H1 (cell line): ENCODE results near the gene ERG28. TPM values are rescaled to one million over a fixed set of nuclear protein-coding genes. Genes with fewer than 3 reads are reported as not detected.
A peak's percentile ranks its signal among the peaks of the same experiment; 100 is the strongest.

Experiments
- CTCF ChIA-PET: fragments of 300-600 bp; sonication (Branson Sonifier 250); formaldehyde crosslinking; loops from one replicate; lab custom pipeline; 2021; ENCODE audit not compliant: partially characterized antibody; lab: Charles Lee
- POLR2A ChIA-PET: fragments of 300-600 bp; sonication (Branson Sonifier 250); formaldehyde crosslinking; loops from one replicate; lab custom pipeline; 2021; ENCODE audit warnings: inconsistent platforms; ENCODE audit not compliant: partially characterized antibody; lab: Charles Lee
- DNase-seq, 2 experiments: peaks; one replicate each; pipeline versions ENCODE4 v3.0.0 to v3.0.0-alpha.2; 2010 to 2022; ENCODE audit warnings: low spot score in 2 of 2, low read depth in 1 of 2, mixed read lengths in 1 of 2
- FAIRE-seq: peaks from 2 replicates; lab custom pipeline; 2011; peaks lifted over from hg19 to GRCh38; lab: Jason Lieb, UNC
- H2AFZ ChIP-seq: 2 replicates; pipeline ENCODE4 v1.8.1; 2012; ENCODE audit warnings: low read length, inconsistent platforms
- H2AK5ac ChIP-seq: 2 replicates; pipeline ENCODE4 v1.6.1; 2013; ENCODE audit warnings: low read depth, low read length
- H2BK120ac ChIP-seq: replicated peaks from 2 replicates; pipeline ENCODE3; 2013; ENCODE audit warnings: low read depth, low read length, inconsistent platforms
- H2BK12ac ChIP-seq: 2 replicates; pipeline ENCODE4 v1.6.1; 2013; ENCODE audit warnings: low read depth, low read length
- H2BK15ac ChIP-seq: 2 replicates; pipeline ENCODE4 v1.6.1; 2013; ENCODE audit warnings: low read length
- H2BK20ac ChIP-seq: 2 replicates; pipeline ENCODE4 v1.6.1; 2013; ENCODE audit warnings: low read length
- H2BK5ac ChIP-seq: 2 replicates; pipeline ENCODE4 v1.6.1; 2013; ENCODE audit warnings: low read depth, low read length
- H3K14ac ChIP-seq: 2 replicates; pipeline ENCODE4 v1.6.1; 2013; ENCODE audit warnings: inconsistent platforms; ENCODE audit not compliant: insufficient read length
- H3K18ac ChIP-seq: 2 replicates; pipeline ENCODE4 v1.6.1; 2013; ENCODE audit warnings: low read length; ENCODE audit errors: extremely low read depth
- H3K23ac ChIP-seq: 2 replicates; pipeline ENCODE4 v1.6.1; 2013; ENCODE audit warnings: inconsistent platforms; ENCODE audit not compliant: insufficient read length
- H3K23me2 ChIP-seq: 2 replicates; pipeline ENCODE4 v1.6.1; 2013; ENCODE audit warnings: low read depth, low read length
- H3K27ac ChIP-seq: 2 replicates; pipeline ENCODE4 v1.6.1; 2011; ENCODE audit warnings: low read depth, low read length, inconsistent platforms
- H3K27me3 ChIP-seq, 4 experiments: replicated peaks in 1 of 4; 1 replicate in 1 of 4; 2 replicates in 3 of 4; pipeline versions ENCODE4 v1.6.1 to v1.8.1; 2011 to 2013; ENCODE audit warnings: low read length in 3 of 4, mild to moderate bottlenecking in 3 of 4, inconsistent platforms in 2 of 4, mixed read lengths in 2 of 4, moderate library complexity in 1 of 4; ENCODE audit not compliant: control insufficient read depth in 3 of 4, insufficient read depth in 3 of 4; ENCODE audit errors: extremely low read depth in 1 of 4
- H3K36me3 ChIP-seq, 4 experiments: 2 replicates each; pipeline versions ENCODE4 v1.6.1 to v1.8.1; 2011 to 2013; ENCODE audit warnings: mild to moderate bottlenecking in 4 of 4, low read length in 3 of 4, moderate library complexity in 2 of 4, control low read depth in 1 of 4, inconsistent platforms in 1 of 4; ENCODE audit not compliant: insufficient read depth in 4 of 4, control insufficient read depth in 2 of 4
- H3K4ac ChIP-seq: replicated peaks from 2 replicates; pipeline ENCODE3; 2013; ENCODE audit warnings: low read length, low read depth, mixed read lengths, inconsistent platforms; ENCODE audit not compliant: insufficient read length
- H3K4me1 ChIP-seq, 4 experiments: replicated peaks in 1 of 4; 1 replicate in 1 of 4; 2 replicates in 3 of 4; pipeline versions ENCODE4 v1.6.1 to v1.8.1; 2011 to 2013; ENCODE audit warnings: low read length in 3 of 4, inconsistent platforms in 2 of 4, mixed read lengths in 1 of 4; ENCODE audit not compliant: insufficient read depth in 4 of 4, control insufficient read depth in 3 of 4
- H3K4me2 ChIP-seq, 2 experiments: 2 replicates each; pipeline versions ENCODE4 v1.6.1 to v1.8.1; 2011 to 2013; ENCODE audit warnings: low read depth in 2 of 2, low read length in 2 of 2, control low read depth in 1 of 2, inconsistent platforms in 1 of 2, mild to moderate bottlenecking in 1 of 2; ENCODE audit not compliant: insufficient read depth in 1 of 2
- H3K4me3 ChIP-seq, 4 experiments: fragments of 200-600, 300-600 bp in 1 of 4; sonication (generic), shearing (Covaris generic), sonication (Bioruptor Twin) in 1 of 4; 2 replicates each; pipeline versions ENCODE4 v1.5.1 to v1.8.1; 2011 to 2016; ENCODE audit warnings: low read length in 4 of 4, low read depth in 3 of 4, control low read depth in 2 of 4, inconsistent platforms in 2 of 4, mild to moderate bottlenecking in 2 of 4, mixed read lengths in 1 of 4, moderate library complexity in 1 of 4; ENCODE audit not compliant: insufficient read depth in 2 of 4; ENCODE audit errors: extremely low read depth in 1 of 4
- H3K56ac ChIP-seq: replicated peaks from 2 replicates; pipeline ENCODE3; 2013; ENCODE audit warnings: low read depth, mild to moderate bottlenecking, mixed read lengths, low read length, inconsistent platforms; ENCODE audit not compliant: insufficient read length
- H3K79me1 ChIP-seq: 2 replicates; pipeline ENCODE4 v1.6.1; 2013; ENCODE audit warnings: low read depth, low read length, control low read depth
- H3K79me2 ChIP-seq, 2 experiments: 2 replicates each; pipeline versions ENCODE4 v1.6.1 to v1.8.1; 2012 to 2013; ENCODE audit warnings: low read length in 2 of 2, mild to moderate bottlenecking in 2 of 2, inconsistent platforms in 1 of 2; ENCODE audit not compliant: insufficient read depth in 2 of 2, control insufficient read depth in 1 of 2
- H3K9ac ChIP-seq, 4 experiments: replicated peaks in 1 of 4; 1 replicate in 1 of 4; 2 replicates in 3 of 4; pipeline versions ENCODE4 v1.6.1 to v1.8.1; 2011 to 2013; ENCODE audit warnings: low read depth in 3 of 4, low read length in 3 of 4, control low read depth in 2 of 4, mild to moderate bottlenecking in 2 of 4, moderate library complexity in 2 of 4, inconsistent platforms in 1 of 4; ENCODE audit errors: extremely low read depth in 1 of 4
- H3K9me3 ChIP-seq, 2 experiments: 2 replicates each; pipeline versions ENCODE4 v1.6.1 to v1.8.1; 2012 to 2013; ENCODE audit warnings: mild to moderate bottlenecking in 2 of 2, moderate library complexity in 2 of 2, control low read depth in 1 of 2, inconsistent platforms in 1 of 2, low read depth in 1 of 2, low read length in 1 of 2, mixed read lengths in 1 of 2; ENCODE audit not compliant: insufficient read depth in 2 of 2
- H4K20me1 ChIP-seq, 2 experiments: replicated peaks in 1 of 2; 2 replicates each; pipeline versions ENCODE3 to v1.8.1; 2011 to 2013; ENCODE audit warnings: inconsistent platforms in 2 of 2, low read length in 2 of 2, mild to moderate bottlenecking in 1 of 2; ENCODE audit not compliant: insufficient read depth in 2 of 2, control insufficient read depth in 1 of 2
- H4K5ac ChIP-seq: 2 replicates; pipeline ENCODE4 v1.6.1; 2013; ENCODE audit warnings: low read length, low read depth, mixed read lengths, inconsistent platforms; ENCODE audit not compliant: insufficient read length
- H4K8ac ChIP-seq: 2 replicates; pipeline ENCODE4 v1.8.0; 2013; ENCODE audit warnings: mild to moderate bottlenecking, moderate library complexity, low read length, inconsistent platforms; ENCODE audit not compliant: insufficient read depth; ENCODE audit errors: extremely low read depth
- H4K91ac ChIP-seq: replicated peaks from 2 replicates; pipeline ENCODE3; 2013; ENCODE audit warnings: low read length, mixed read lengths, inconsistent platforms; ENCODE audit not compliant: insufficient read length
- ASH2L ChIP-seq: fragments of 200-600, 300-600 bp; sonication (generic); IDR thresholded peaks from one replicate; pipeline ENCODE4 v1.7.1; 2017; ENCODE audit warnings: low read length
- PHF8 ChIP-seq: fragments of 200-600 bp; sonication (generic); conservative IDR thresholded peaks from 2 replicates; pipeline ENCODE4 v1.7.1; 2012; ENCODE audit warnings: low read depth, mild to moderate bottlenecking, inconsistent platforms, low read length, moderate library complexity
- RBBP5 ChIP-seq: IDR thresholded peaks from 2 replicates; pipeline ENCODE4 v1.7.1; 2012; ENCODE audit warnings: low read depth, mild to moderate bottlenecking, inconsistent platforms, low read length, moderate library complexity, borderline replicate concordance
- TAF7 ChIP-seq: optimal IDR thresholded peaks from 2 replicates; pipeline ENCODE3; 2011; ENCODE audit warnings: low read depth, mild to moderate bottlenecking, inconsistent platforms, low read length, moderate library complexity, borderline replicate concordance
- WGBS, 2 experiments: shearing (Covaris generic) in 1 of 2; methylation state at CpG; one replicate each; pipeline versions ENCODE4 v1.1.6 to v1.1.7; 2013 to 2015; ENCODE audit warnings: low lambda C conversion rate in 2 of 2, mixed read lengths in 2 of 2, inconsistent platforms in 1 of 2, low coverage in 1 of 2, missing lambda C conversion rate in 1 of 2; ENCODE audit not compliant: insufficient replicate concordance in 2 of 2, insufficient coverage in 1 of 2, insufficient read length in 1 of 2; ENCODE audit errors: extremely low coverage in 1 of 2, missing lambda C conversion rate in 1 of 2; 5-methylcytosine and 5-hydroxymethylcytosine counted together
- polyA plus RNA-seq, 7 experiments: library from polyadenylated mRNA; depleted of rRNA in 3 of 7; stranded (reverse) in 5 of 7; unstranded in 2 of 7; fragments of >200 nt in 5 of 7; fragments of 200-250 nt in 2 of 7; gene quantifications; 1 replicate in 5 of 7; 2 replicates in 1 of 7; 4 replicates in 1 of 7; pipeline versions ENCODE4 v1.2.1 to v1.2.3, GENCODE V29; 2011 to 2013; ENCODE audit warnings: missing spikeins in 2 of 7, mixed read lengths in 2 of 7
- total RNA-seq: library from RNA; stranded (reverse); fragmentation: NEBNext Ultra II Directional; extraction: Animal tissue kit (Norgen Biotek cat#: 25700); gene quantifications from 2 replicates; pipeline ENCODE4 v1.2.1, GENCODE V29; 2021

Gene ERG28
- total and polyA plus RNA-seq, 2 of the 8 experiments (the other 6 are each of a cell fraction or from before 2014, with no cell fraction given): 32.6 to 56.7 TPM

- Histone ChIP-seq H3K18ac (peak overlapping the region; percentile 53; the same call in 1 of the 2 replicates), H3K9me3 (no peaks in the 10 kb centered on the region), H3K56ac (peak overlapping the region; percentile 40), H3K4me2 (peak overlapping the region; percentile 24 to 63), H2AFZ (peak overlapping the region; percentile 60; the same call in 1 of the 2 replicates), H3K36me3 (peaks cover 4 to 26% (median 10%) of the 10 kb centered on the region in 4 experiments; a peak in 7 of 8 replicates), H2BK15ac (no peak overlapping the region), H2BK20ac (no peak overlapping the region), H3K79me1 (peaks cover 8% of the 10 kb centered on the region; the same call in 1 of the 2 replicates), H3K4ac (no peak overlapping the region), H3K9ac (peak overlapping the region; percentile 14 to 81 (median 76)), H3K23ac (no peak overlapping the region), H3K14ac (no peak overlapping the region), H3K79me2 (peaks cover 0 to 41% of the 10 kb centered on the region in 2 experiments; a peak in 3 of 4 replicates), H3K4me1 (peaks cover 0 to 2% (median 0%) of the 10 kb centered on the region in 4 experiments; a peak in 2 of 7 replicates), H3K27ac (peak overlapping the region; percentile 67), H3K27me3 (no peaks in the 10 kb centered on the region), H4K20me1 (peaks cover 0 to 1% of the 10 kb centered on the region in 2 experiments), H3K23me2 (0 out of 2 replicates have a peak, but pooled peaks cover 6% of the 10 kb centered on the region), H2BK120ac (no peak overlapping the region), H2BK12ac (no peak overlapping the region), H2BK5ac (peak overlapping the region; percentile 86), H4K91ac (no peak overlapping the region), H4K5ac (peak overlapping the region; percentile 28), H2AK5ac (no peak overlapping the region), H3K4me3 (peak overlapping the region; percentile 67 to 88 (median 83)), H4K8ac (peak overlapping the region; percentile 94; the same call in 1 of the 2 replicates)
- ChIA-PET POLR2A (interaction anchor here (0.6 to 2.6 kb wide), 9 partner anchors 10 to 663 kb away, joined by 3 to 22 read pairs (median 6); partner anchors contain the start of genes FLVCR2 and JDP2), CTCF (interaction anchor here (0.6 to 13.7 kb wide), 4 partner anchors 12 to 671 kb away, joined by 3 to 348 read pairs (median 3); partner anchors contain the start of gene FLVCR2)
- TF ChIP-seq ASH2L (peak; percentile 30), RBBP5 (0 out of 2 replicates have a peak, but pooled peaks have one; percentile 7), PHF8 (peak; percentile 53), TAF7 (no peak)
- DNase-seq (no peak), FAIRE-seq (no peak)
- 1% methylated on average over 18 of the region's 18 CpGs; no CpG with 5 or more reads in 1 of the 2 experiments for WGBS, 2 experiments
These were observed 781 bp upstream of the ERG28 start for GRCh38 chr14:75661499-75661814.
